ENCODE data around the gene MATCAP1. TPM values are rescaled to one million over a fixed set of nuclear protein-coding genes. Genes with fewer than 3 reads are reported as not detected.

MATCAP1 gene
- total and polyA plus RNA-seq, 2 of the 13 experiments (the other 11 are each of a cell fraction or from before 2014, with no cell fraction given) = 11.2 to 24.5 TPM

DNA sequence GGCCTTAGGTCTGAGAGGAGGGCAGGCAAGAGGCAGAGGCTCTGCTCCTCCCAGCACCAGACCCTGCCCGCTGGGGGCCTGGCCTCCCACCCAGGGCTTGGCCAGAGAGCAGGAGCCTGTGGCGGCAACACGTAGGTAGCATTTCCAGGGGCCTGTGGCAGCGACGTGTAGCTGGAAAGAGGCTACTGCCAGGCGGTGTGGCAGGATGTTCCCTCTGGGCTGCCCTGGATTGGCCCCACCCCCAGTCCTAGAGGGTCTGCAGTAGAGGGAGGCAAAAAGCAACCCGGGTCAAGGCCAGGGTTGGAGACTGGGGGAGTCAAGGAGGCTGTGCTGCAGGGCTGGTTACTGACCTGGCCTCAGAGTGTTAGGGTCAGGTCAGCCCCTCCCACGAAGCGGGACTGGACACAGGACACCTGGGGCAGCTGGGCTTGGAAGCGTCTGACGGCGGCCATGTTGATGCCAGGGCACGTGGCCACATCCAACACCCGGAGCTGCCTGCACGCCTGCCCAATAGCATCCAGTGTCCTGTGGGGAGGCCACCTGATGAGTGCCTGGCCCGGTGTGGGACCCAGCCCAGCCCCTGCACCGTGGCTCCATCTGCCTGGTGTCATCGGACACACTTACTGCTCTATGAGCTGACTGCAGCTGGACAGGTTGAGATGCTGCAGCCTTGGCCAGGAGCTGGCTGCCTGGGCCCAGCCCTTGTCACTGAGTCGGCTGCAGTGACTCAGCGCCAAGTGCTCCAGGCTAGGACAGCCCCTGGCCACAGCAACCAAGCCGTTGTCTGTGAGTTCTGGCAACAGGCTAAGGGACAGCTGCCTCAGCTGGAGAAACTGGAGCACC lies 23.7 kb upstream of the MATCAP1 start (continued):
- TF ChIP-seq, protein P1, sequence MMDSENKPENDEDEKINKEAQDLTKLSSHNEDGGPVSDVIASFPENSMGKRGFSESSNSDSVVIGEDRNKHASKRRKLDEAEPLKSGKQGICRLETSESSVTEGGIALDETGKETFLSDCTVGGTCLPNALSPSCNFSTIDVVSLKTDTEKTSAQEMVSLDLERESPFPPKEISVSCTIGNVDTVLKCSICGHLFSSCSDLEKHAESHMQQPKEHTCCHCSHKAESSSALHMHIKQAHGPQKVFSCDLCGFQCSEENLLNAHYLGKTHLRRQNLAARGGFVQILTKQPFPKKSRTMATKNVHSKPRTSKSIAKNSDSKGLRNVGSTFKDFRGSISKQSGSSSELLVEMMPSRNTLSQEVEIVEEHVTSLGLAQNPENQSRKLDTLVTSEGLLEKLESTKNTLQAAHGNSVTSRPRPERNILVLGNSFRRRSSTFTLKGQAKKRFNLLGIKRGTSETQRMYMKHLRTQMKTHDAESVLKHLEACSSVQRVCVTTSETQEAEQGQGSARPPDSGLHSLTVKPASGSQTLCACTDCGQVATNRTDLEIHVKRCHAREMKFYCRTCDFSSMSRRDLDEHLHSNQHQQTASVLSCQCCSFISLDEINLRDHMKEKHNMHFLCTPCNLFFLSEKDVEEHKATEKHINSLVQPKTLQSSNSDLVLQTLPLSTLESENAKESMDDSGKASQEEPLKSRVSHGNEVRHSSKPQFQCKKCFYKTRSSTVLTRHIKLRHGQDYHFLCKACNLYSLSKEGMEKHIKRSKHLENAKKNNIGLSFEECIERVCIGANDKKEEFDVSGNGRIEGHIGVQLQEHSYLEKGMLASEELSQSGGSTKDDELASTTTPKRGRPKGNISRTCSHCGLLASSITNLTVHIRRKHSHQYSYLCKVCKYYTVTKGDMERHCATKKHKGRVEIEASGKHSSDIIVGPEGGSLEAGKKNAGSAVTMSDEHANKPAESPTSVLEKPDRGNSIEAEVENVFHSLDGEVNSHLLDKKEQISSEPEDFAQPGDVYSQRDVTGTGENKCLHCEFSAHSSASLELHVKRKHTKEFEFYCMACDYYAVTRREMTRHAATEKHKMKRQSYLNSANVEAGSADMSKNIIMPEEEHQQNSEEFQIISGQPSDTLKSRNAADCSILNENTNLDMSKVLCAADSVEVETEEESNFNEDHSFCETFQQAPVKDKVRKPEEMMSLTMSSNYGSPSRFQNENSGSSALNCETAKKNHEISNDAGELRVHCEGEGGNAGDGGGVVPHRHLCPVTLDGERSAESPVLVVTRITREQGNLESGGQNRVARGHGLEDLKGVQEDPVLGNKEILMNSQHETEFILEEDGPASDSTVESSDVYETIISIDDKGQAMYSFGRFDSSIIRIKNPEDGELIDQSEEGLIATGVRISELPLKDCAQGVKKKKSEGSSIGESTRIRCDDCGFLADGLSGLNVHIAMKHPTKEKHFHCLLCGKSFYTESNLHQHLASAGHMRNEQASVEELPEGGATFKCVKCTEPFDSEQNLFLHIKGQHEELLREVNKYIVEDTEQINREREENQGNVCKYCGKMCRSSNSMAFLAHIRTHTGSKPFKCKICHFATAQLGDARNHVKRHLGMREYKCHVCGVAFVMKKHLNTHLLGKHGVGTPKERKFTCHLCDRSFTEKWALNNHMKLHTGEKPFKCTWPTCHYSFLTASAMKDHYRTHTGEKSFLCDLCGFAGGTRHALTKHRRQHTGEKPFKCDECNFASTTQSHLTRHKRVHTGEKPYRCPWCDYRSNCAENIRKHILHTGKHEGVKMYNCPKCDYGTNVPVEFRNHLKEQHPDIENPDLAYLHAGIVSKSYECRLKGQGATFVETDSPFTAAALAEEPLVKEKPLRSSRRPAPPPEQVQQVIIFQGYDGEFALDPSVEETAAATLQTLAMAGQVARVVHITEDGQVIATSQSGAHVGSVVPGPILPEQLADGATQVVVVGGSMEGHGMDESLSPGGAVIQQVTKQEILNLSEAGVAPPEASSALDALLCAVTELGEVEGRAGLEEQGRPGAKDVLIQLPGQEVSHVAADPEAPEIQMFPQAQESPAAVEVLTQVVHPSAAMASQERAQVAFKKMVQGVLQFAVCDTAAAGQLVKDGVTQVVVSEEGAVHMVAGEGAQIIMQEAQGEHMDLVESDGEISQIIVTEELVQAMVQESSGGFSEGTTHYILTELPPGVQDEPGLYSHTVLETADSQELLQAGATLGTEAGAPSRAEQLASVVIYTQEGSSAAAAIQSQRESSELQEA (CRISPR knock-in tag; IDR thresholded peaks at IDR 0.05; ENCODE audit: not compliant biosample characterization) = peak; percentile 81
- TF ChIP-seq ZIK1 (CRISPR knock-in tag; IDR thresholded peaks at IDR 0.05; ENCODE audit: borderline replicate concordance, low read depth) (0 out of 2 replicates have a peak, but pooled peaks have one; percentile 17), ZMYM2 (CRISPR knock-in tag; IDR thresholded peaks at IDR 0.05) (0 out of 2 replicates have a peak, but pooled peaks have one; percentile 49), ZKSCAN1 (IDR thresholded peaks at IDR 0.05; ENCODE audit: low read length) (no peak), HDAC1 (CRISPR knock-in tag; IDR thresholded peaks at IDR 0.05) (0 out of 2 replicates have a peak, but pooled peaks have one; percentile 28), ZBTB42 (CRISPR knock-in tag; IDR thresholded peaks at IDR 0.05) (no peak), TARDBP (CRISPR knock-in tag; IDR thresholded peaks at IDR 0.05) (no peak), HES4 (CRISPR knock-in tag; IDR thresholded peaks at IDR 0.05; ENCODE audit: borderline replicate concordance) (0 out of 2 replicates have a peak, but pooled peaks have one; percentile 25), ZNF558 (CRISPR knock-in tag; IDR thresholded peaks at IDR 0.05; ENCODE audit: borderline replicate concordance) (no peak), ELF4 (CRISPR knock-in tag; IDR thresholded peaks at IDR 0.05; ENCODE audit: borderline replicate concordance) (no peak), KDM2A (CRISPR knock-in tag; IDR thresholded peaks at IDR 0.05; ENCODE audit: borderline replicate concordance, low read depth) (peak; percentile 73)
- TF ChIP-seq, protein P2, sequence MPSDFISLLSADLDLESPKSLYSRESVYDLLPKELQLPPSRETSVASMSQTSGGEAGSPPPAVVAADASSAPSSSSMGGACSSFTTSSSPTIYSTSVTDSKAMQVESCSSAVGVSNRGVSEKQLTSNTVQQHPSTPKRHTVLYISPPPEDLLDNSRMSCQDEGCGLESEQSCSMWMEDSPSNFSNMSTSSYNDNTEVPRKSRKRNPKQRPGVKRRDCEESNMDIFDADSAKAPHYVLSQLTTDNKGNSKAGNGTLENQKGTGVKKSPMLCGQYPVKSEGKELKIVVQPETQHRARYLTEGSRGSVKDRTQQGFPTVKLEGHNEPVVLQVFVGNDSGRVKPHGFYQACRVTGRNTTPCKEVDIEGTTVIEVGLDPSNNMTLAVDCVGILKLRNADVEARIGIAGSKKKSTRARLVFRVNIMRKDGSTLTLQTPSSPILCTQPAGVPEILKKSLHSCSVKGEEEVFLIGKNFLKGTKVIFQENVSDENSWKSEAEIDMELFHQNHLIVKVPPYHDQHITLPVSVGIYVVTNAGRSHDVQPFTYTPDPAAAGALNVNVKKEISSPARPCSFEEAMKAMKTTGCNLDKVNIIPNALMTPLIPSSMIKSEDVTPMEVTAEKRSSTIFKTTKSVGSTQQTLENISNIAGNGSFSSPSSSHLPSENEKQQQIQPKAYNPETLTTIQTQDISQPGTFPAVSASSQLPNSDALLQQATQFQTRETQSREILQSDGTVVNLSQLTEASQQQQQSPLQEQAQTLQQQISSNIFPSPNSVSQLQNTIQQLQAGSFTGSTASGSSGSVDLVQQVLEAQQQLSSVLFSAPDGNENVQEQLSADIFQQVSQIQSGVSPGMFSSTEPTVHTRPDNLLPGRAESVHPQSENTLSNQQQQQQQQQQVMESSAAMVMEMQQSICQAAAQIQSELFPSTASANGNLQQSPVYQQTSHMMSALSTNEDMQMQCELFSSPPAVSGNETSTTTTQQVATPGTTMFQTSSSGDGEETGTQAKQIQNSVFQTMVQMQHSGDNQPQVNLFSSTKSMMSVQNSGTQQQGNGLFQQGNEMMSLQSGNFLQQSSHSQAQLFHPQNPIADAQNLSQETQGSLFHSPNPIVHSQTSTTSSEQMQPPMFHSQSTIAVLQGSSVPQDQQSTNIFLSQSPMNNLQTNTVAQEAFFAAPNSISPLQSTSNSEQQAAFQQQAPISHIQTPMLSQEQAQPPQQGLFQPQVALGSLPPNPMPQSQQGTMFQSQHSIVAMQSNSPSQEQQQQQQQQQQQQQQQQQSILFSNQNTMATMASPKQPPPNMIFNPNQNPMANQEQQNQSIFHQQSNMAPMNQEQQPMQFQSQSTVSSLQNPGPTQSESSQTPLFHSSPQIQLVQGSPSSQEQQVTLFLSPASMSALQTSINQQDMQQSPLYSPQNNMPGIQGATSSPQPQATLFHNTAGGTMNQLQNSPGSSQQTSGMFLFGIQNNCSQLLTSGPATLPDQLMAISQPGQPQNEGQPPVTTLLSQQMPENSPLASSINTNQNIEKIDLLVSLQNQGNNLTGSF (CRISPR knock-in tag; IDR thresholded peaks at IDR 0.05) = no peak
- TF ChIP-seq, protein P3, sequence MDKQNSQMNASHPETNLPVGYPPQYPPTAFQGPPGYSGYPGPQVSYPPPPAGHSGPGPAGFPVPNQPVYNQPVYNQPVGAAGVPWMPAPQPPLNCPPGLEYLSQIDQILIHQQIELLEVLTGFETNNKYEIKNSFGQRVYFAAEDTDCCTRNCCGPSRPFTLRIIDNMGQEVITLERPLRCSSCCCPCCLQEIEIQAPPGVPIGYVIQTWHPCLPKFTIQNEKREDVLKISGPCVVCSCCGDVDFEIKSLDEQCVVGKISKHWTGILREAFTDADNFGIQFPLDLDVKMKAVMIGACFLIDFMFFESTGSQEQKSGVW (CRISPR knock-in tag; IDR thresholded peaks at IDR 0.05; ENCODE audit: borderline replicate concordance) = no peak

Measured in HepG2 (cell line).